NCI-H526 treated with DMSO at 0.1 percent for 48 hours (cell line): ENCODE results near the gene RBP4.

Experiments
- DNase-seq: peaks from one replicate; lab custom pipeline; 2025; lab: John Stamatoyannopoulos, UW

The RBP4 gene

GRCh38 chr10:93595378-93596161 lies 5.5 kb downstream of the RBP4 start:
- no peak for DNase-seq

- DNase-seq: no peak
These were observed 6.5 kb downstream of the RBP4 start for GRCh38 chr10:93594518-93594917.

GRCh38 chr10:93593749-93594148 lies 7.3 kb downstream of the RBP4 start:
- no peak for DNase-seq

- no peak for DNase-seq
These were observed 7.8 kb downstream of the RBP4 start for GRCh38 chr10:93593254-93593653.

GRCh38 chr10:93591065-93591808 lies 9.8 kb downstream of the RBP4 start:
- DNase-seq: no peak

GRCh38 chr10:93590638-93591037 lies 10.4 kb downstream of the RBP4 start:
- DNase-seq: no peak

- no peak for DNase-seq
These were observed 11.1 kb downstream of the RBP4 start for GRCh38 chr10:93589648-93590562.

GRCh38 chr10:93584445-93584844 lies 16.6 kb downstream of the RBP4 start:
- DNase-seq: no peak

GRCh38 chr10:93580828-93581227 lies 20.2 kb downstream of the RBP4 start:
- no peak for DNase-seq

GRCh38 chr10:93579985-93580711 lies 20.9 kb downstream of the RBP4 start:
- no peak for DNase-seq

- no peak for DNase-seq
These were observed 21.9 kb downstream of the RBP4 start for GRCh38 chr10:93579089-93579488.

GRCh38 chr10:93577565-93577964 lies 23.5 kb downstream of the RBP4 start:
- DNase-seq: no peak

GRCh38 chr10:93576888-93577287 lies 24.1 kb downstream of the RBP4 start:
- DNase-seq: no peak

GRCh38 chr10:93573924-93574323 lies 27.1 kb downstream of the RBP4 start:
- DNase-seq: no peak

GRCh38 chr10:93573051-93573909 lies 27.8 kb downstream of the RBP4 start:
- no peak for DNase-seq

GRCh38 chr10:93572606-93573005 lies 28.4 kb downstream of the RBP4 start:
- DNase-seq: no peak

- DNase-seq: no peak
These were observed 30.7 kb downstream of the RBP4 start for GRCh38 chr10:93570383-93570782.

- no peak for DNase-seq
These were observed 33.0 kb downstream of the RBP4 start for GRCh38 chr10:93568105-93568390.

- no peak for DNase-seq
These were observed 33.5 kb downstream of the RBP4 start for GRCh38 chr10:93567277-93568104.
